IPS-NIHi11 (cell line): ENCODE data around the gene ASB8.

Source experiments
- DNase-seq: peaks from one replicate; pipeline ENCODE4 v3.0.0; 2012; ENCODE audit warnings: mixed read lengths, low spot score

ASB8 gene

GRCh38 chr12:48157018-48157888 is at the start of gene ASB8:
ASB8 (minus strand) TSS chr12:48157515; CDS start chr12:48153496, 4,019 bp downstream.
- DNase-seq, result peak; percentile 97

GRCh38 chr12:48203192-48203591 is 45.9 kb upstream of the ASB8 start, which contains the start of gene OR10AD1:
OR10AD1 (minus strand) TSS chr12:48203292; CDS start chr12:48203292, 0 bp downstream.
- DNase-seq, result no peak

GRCh38 chr12:48202766-48203165 is 45.5 kb upstream of the ASB8 start:
- DNase-seq, result no peak

- no peak for DNase-seq
Measured at GRCh38 chr12:48201516-48201915, 44.2 kb upstream of the ASB8 start.

GRCh38 chr12:48201091-48201490 is 43.8 kb upstream of the ASB8 start:
- DNase-seq, result no peak

- no peak for DNase-seq
Measured at GRCh38 chr12:48199774-48200221, 42.5 kb upstream of the ASB8 start.

GRCh38 chr12:48198985-48199384 is 41.7 kb upstream of the ASB8 start:
- no peak for DNase-seq

GRCh38 chr12:48198672-48198971 is 41.3 kb upstream of the ASB8 start:
- DNase-seq, result peak; percentile 27

- peak; percentile 96 for DNase-seq
Measured at GRCh38 chr12:48197971-48198671, 40.8 kb upstream of the ASB8 start.

GRCh38 chr12:48197549-48197970 is 40.2 kb upstream of the ASB8 start:
- DNase-seq, result peak; percentile 27

GRCh38 chr12:48194799-48195201 is 37.5 kb upstream of the ASB8 start:
- DNase-seq, result no peak

GRCh38 chr12:48193623-48194022 is 36.3 kb upstream of the ASB8 start:
- no peak for DNase-seq

- no peak for DNase-seq
Measured at GRCh38 chr12:48192861-48193260, 35.5 kb upstream of the ASB8 start.

- no peak for DNase-seq
Measured at GRCh38 chr12:48191096-48191495, 33.8 kb upstream of the ASB8 start.

GRCh38 chr12:48189331-48190125 is 32.2 kb upstream of the ASB8 start:
- DNase-seq, result peak; percentile 64

GRCh38 chr12:48187916-48188695 is 30.8 kb upstream of the ASB8 start:
- DNase-seq, result no peak

- DNase-seq, result peak; percentile 25
Measured at GRCh38 chr12:48185181-48185919, 28.0 kb upstream of the ASB8 start.

- no peak for DNase-seq
Measured at GRCh38 chr12:48184549-48184922, 27.2 kb upstream of the ASB8 start.

- DNase-seq, result no peak
Measured at GRCh38 chr12:48183876-48184548, 26.7 kb upstream of the ASB8 start.
